ENCODE results near the gene ANKS1A. TPM values are rescaled to one million over a fixed set of nuclear protein-coding genes. Genes with fewer than 3 reads are reported as not detected.
"Not testable (repeated sequence)": the region's sequence is repeated elsewhere in the genome, so short reads cannot be mapped to it uniquely, and the experiment has no call there.

The ANKS1A gene
- polyA plus RNA-seq, 3 donors, result 47.3 to 49.9 (median 47.6) TPM

GRCh38 chr6:35105078-35105477 lies 216.0 kb downstream of the ANKS1A start:
- DNase-seq, result no peak

GRCh38 chr6:35106061-35106460 lies 217.0 kb downstream of the ANKS1A start:
- not testable (repeated sequence) for DNase-seq

GRCh38 chr6:35107208-35107607 lies 218.2 kb downstream of the ANKS1A start:
- not testable (repeated sequence) for DNase-seq

GRCh38 chr6:35107761-35108160 lies 218.7 kb downstream of the ANKS1A start:
- not testable (repeated sequence) for DNase-seq

- DNase-seq, result no peak
These were observed 219.3 kb downstream of the ANKS1A start for GRCh38 chr6:35108309-35108885.

- DNase-seq, result no peak
These were observed 231.7 kb downstream of the ANKS1A start for GRCh38 chr6:35120746-35121145.

- DNase-seq, result no peak
These were observed 235.3 kb downstream of the ANKS1A start for GRCh38 chr6:35124356-35124755.

GRCh38 chr6:35128042-35128441 lies 239.0 kb downstream of the ANKS1A start:
- no peak for DNase-seq

GRCh38 chr6:35128496-35128895 lies 239.4 kb downstream of the ANKS1A start:
- DNase-seq, result no peak

GRCh38 chr6:35136185-35136584 lies 247.1 kb downstream of the ANKS1A start:
- no peak for DNase-seq

GRCh38 chr6:35138191-35138590 lies 249.1 kb downstream of the ANKS1A start:
- DNase-seq, result not testable (repeated sequence)

- no peak for DNase-seq
These were observed 250.4 kb downstream of the ANKS1A start for GRCh38 chr6:35139470-35139869.

- peak; percentile 69 for DNase-seq
These were observed 251.0 kb downstream of the ANKS1A start for GRCh38 chr6:35139924-35140638.

- DNase-seq, result no peak
These were observed 251.6 kb downstream of the ANKS1A start for GRCh38 chr6:35140639-35141006.

Other genes with a start within 250 kb of the ANKS1A start
- gene ILRUN, start 192.5 kb upstream of the ANKS1A start, polyA plus RNA-seq (ENCODE audit: insufficient read length in 3 of 3), result 10 to 100 TPM; 50.1 to 50.9 (median 50.5) TPM
- 100 to 1,000 TPM; 120 to 166 (median 165) TPM for gene SNRPC, start 131.8 kb upstream of the ANKS1A start, polyA plus RNA-seq (ENCODE audit: insufficient read length in 3 of 3)
- gene BLTP3A, start 97.2 kb upstream of the ANKS1A start, polyA plus RNA-seq (ENCODE audit: insufficient read length in 3 of 3), result 10 to 100 TPM; 11.9 to 16.5 (median 16.3) TPM
- 10 to 100 TPM; 45.3 to 53.0 (median 45.4) TPM for gene TAF11, start 1.2 kb upstream of the ANKS1A start, polyA plus RNA-seq (ENCODE audit: insufficient read length in 3 of 3)